HEK293T (cell line): ENCODE measurements around the gene PPIL6.

Source experiments
- BHLHE40 ChIP-seq: fragments of 450-650 bp; IDR thresholded peaks from 2 replicates; pipeline ENCODE4 v1.6.1; 2016; ENCODE audit warnings: mild to moderate bottlenecking, moderate library complexity, borderline replicate concordance
- ELF4 ChIP-seq: fragments of 450-650 bp; IDR thresholded peaks from 2 replicates; pipeline ENCODE4 v1.6.1; 2017; ENCODE audit warnings: antibody characterized with exemption
- FOXA1 ChIP-seq: fragments of 450-650 bp; IDR thresholded peaks from 2 replicates; pipeline ENCODE4 v1.6.1; 2016; ENCODE audit warnings: mild to moderate bottlenecking
- FOXK2 ChIP-seq: fragments of 450-650 bp; IDR thresholded peaks from 2 replicates; pipeline ENCODE4 v1.6.1; 2016; ENCODE audit warnings: mild to moderate bottlenecking
- FOXM1 ChIP-seq: fragments of 450-650 bp; IDR thresholded peaks from 2 replicates; pipeline ENCODE4 v1.6.1; 2017; ENCODE audit warnings: mild to moderate bottlenecking, borderline replicate concordance
- HDGF ChIP-seq: fragments of 450-650 bp; IDR thresholded peaks from 2 replicates; pipeline ENCODE4 v1.6.1; 2017; ENCODE audit warnings: antibody characterized with exemption, borderline replicate concordance
- NFRKB ChIP-seq: fragments of 450-650 bp; IDR thresholded peaks from 2 replicates; pipeline ENCODE4 v1.6.1; 2016; ENCODE audit warnings: mild to moderate bottlenecking, moderate library complexity
- SP1 ChIP-seq: fragments of 450-650 bp; IDR thresholded peaks from 2 replicates; pipeline ENCODE4 v1.6.1; 2017
- SUZ12 ChIP-seq: fragments of 450-650 bp; IDR thresholded peaks from 2 replicates; pipeline ENCODE4 v1.6.1; 2016; ENCODE audit warnings: mild to moderate bottlenecking
- TARDBP ChIP-seq: fragments of 450-650 bp; IDR thresholded peaks from 2 replicates; pipeline ENCODE4 v1.6.1; 2016
- ZNF384 ChIP-seq: fragments of 450-650 bp; IDR thresholded peaks from 2 replicates; pipeline ENCODE4 v1.6.1; 2016

DNA sequence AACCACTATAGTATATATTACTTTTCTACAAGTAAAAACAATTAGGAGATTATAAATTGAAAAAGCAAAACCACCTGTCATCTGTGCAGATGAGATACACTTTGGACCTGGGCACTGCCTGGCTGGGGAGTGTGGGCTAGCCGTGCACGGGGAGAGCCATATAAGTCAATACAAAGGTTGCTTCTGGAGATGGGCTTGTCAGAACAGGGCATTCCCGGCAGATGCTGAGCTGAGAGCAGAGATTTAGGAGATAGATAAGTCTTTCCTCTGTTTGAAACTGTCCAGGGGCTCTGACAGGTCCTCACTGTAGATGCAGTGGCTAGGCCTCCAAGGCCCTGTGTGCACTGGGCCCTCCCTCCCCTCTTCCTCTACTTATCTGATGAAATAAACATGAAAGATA lies 92.6 kb downstream of the PPIL6 start:
- no peak for TF ChIP-seq FOXM1
- no peak for TF ChIP-seq TARDBP
- no peak for TF ChIP-seq FOXK2
- TF ChIP-seq SP1 = no peak
- no peak for TF ChIP-seq HDGF
- TF ChIP-seq FOXA1 = no peak
- TF ChIP-seq NFRKB = no peak
- no peak for TF ChIP-seq BHLHE40
- TF ChIP-seq ELF4 = no peak
- no peak for TF ChIP-seq ZNF384
- TF ChIP-seq SUZ12 = no peak
